Measurements from ENCODE around the gene SMPD3. TPM values are rescaled to one million over a fixed set of nuclear protein-coding genes. Genes with fewer than 3 reads are reported as not detected.

Gene SMPD3
- total RNA-seq, 1 donor from 2014 or later = 0.09 TPM

- Mint-ChIP-seq H3K36me3 (ENCODE audit: low read depth) (peaks cover 2% of the 10 kb centered on the region), H3K27ac (no peak overlapping the region), H3K9me3 (peaks cover 12% of the 10 kb centered on the region), H3K27me3 (peaks cover 40% of the 10 kb centered on the region), H3K4me3 (no peak overlapping the region), H3K4me1 (peaks cover 8% of the 10 kb centered on the region)
- no peak for DNase-seq
- intact Hi-C loops (cut with micrococcal nuclease) = no loop called here
These were observed 11.7 kb downstream of the SMPD3 start for GRCh38 chr16:68436581-68436980.

GRCh38 chr16:68434624-68435210 is 13.6 kb downstream of the SMPD3 start:
- Mint-ChIP-seq H3K4me3 (no peak overlapping the region), H3K36me3 (ENCODE audit: low read depth) (peaks cover 2% of the 10 kb centered on the region), H3K27ac (no peak overlapping the region), H3K4me1 (peaks cover 8% of the 10 kb centered on the region), H3K9me3 (peaks cover 12% of the 10 kb centered on the region), H3K27me3 (peaks cover 38% of the 10 kb centered on the region)
- peak; percentile 65 for DNase-seq
- intact Hi-C loops (cut with micrococcal nuclease) = no loop called here

- DNase-seq = no peak
- no peak overlapping the region for H3K27ac Mint-ChIP-seq
- peaks cover 12% of the 10 kb centered on the region for H3K9me3 Mint-ChIP-seq
- peaks cover 8% of the 10 kb centered on the region for H3K4me1 Mint-ChIP-seq
- intact Hi-C loops (cut with micrococcal nuclease) = no loop called here
- H3K36me3 Mint-ChIP-seq (ENCODE audit: low read depth) = peaks cover 2% of the 10 kb centered on the region
- peaks cover 27% of the 10 kb centered on the region for H3K27me3 Mint-ChIP-seq
- H3K4me3 Mint-ChIP-seq = no peak overlapping the region
These were observed 15.0 kb downstream of the SMPD3 start for GRCh38 chr16:68433316-68433715.

- H3K27ac Mint-ChIP-seq = no peak overlapping the region
- H3K27me3 Mint-ChIP-seq = peaks cover 26% of the 10 kb centered on the region
- H3K4me3 Mint-ChIP-seq = no peak overlapping the region
- H3K36me3 Mint-ChIP-seq (ENCODE audit: low read depth) = peaks cover 2% of the 10 kb centered on the region
- peaks cover 12% of the 10 kb centered on the region for H3K9me3 Mint-ChIP-seq
- no peak for DNase-seq
- peaks cover 8% of the 10 kb centered on the region for H3K4me1 Mint-ChIP-seq
- intact Hi-C loops (cut with micrococcal nuclease) = no loop called here
These were observed 15.6 kb downstream of the SMPD3 start for GRCh38 chr16:68432701-68433100.

GRCh38 chr16:68429076-68429854 is 19.0 kb downstream of the SMPD3 start:
- H3K9me3 Mint-ChIP-seq = no peaks in the 10 kb centered on the region
- peaks cover 3% of the 10 kb centered on the region for H3K4me1 Mint-ChIP-seq
- no peak overlapping the region for H3K27ac Mint-ChIP-seq
- H3K36me3 Mint-ChIP-seq (ENCODE audit: low read depth) = no peaks in the 10 kb centered on the region
- intact Hi-C loops (cut with micrococcal nuclease) = no loop called here
- H3K27me3 Mint-ChIP-seq = peaks cover 20% of the 10 kb centered on the region
- no peak overlapping the region for H3K4me3 Mint-ChIP-seq
- DNase-seq = no peak

GRCh38 chr16:68427649-68428303 is 20.5 kb downstream of the SMPD3 start:
- intact Hi-C loops (cut with micrococcal nuclease) = no loop called here
- H3K9me3 Mint-ChIP-seq = no peaks in the 10 kb centered on the region
- H3K4me1 Mint-ChIP-seq = peaks cover 2% of the 10 kb centered on the region
- H3K4me3 Mint-ChIP-seq = no peak overlapping the region
- H3K27ac Mint-ChIP-seq = no peak overlapping the region
- H3K27me3 Mint-ChIP-seq = peaks cover 15% of the 10 kb centered on the region
- DNase-seq = no peak
- H3K36me3 Mint-ChIP-seq (ENCODE audit: low read depth) = no peaks in the 10 kb centered on the region

GRCh38 chr16:68426347-68426652 is 22.0 kb downstream of the SMPD3 start:
- H3K36me3 Mint-ChIP-seq (ENCODE audit: low read depth) = no peaks in the 10 kb centered on the region
- no peaks in the 10 kb centered on the region for H3K9me3 Mint-ChIP-seq
- no peak overlapping the region for H3K27ac Mint-ChIP-seq

GRCh38 chr16:68425498-68426346 is 22.6 kb downstream of the SMPD3 start:
- intact Hi-C loops (cut with micrococcal nuclease) = no loop called here
- H3K36me3 Mint-ChIP-seq (ENCODE audit: low read depth) = no peaks in the 10 kb centered on the region
- H3K4me1 Mint-ChIP-seq = peaks cover 2% of the 10 kb centered on the region
- peaks cover 9% of the 10 kb centered on the region for H3K27me3 Mint-ChIP-seq
- no peak for DNase-seq
- H3K27ac Mint-ChIP-seq = no peak overlapping the region
- H3K9me3 Mint-ChIP-seq = no peaks in the 10 kb centered on the region
- H3K4me3 Mint-ChIP-seq = no peak overlapping the region

More at GRCh38 chr16:68426347-68426652, 22.0 kb downstream of the SMPD3 start:
- Mint-ChIP-seq H3K27me3 (peaks cover 13% of the 10 kb centered on the region), H3K4me1 (peaks cover 2% of the 10 kb centered on the region), H3K4me3 (no peak overlapping the region)
- intact Hi-C loops (cut with micrococcal nuclease) = no loop called here
- no peak for DNase-seq

- intact Hi-C loops (cut with micrococcal nuclease) = no loop called here
- Mint-ChIP-seq H3K36me3 (ENCODE audit: low read depth) (no peaks in the 10 kb centered on the region), H3K4me1 (peaks cover 8% of the 10 kb centered on the region), H3K9me3 (no peaks in the 10 kb centered on the region), H3K27me3 (peaks cover 5% of the 10 kb centered on the region), H3K4me3 (no peak overlapping the region), H3K27ac (no peak overlapping the region)
- no peak for DNase-seq
These were observed 24.5 kb downstream of the SMPD3 start for GRCh38 chr16:68423771-68424170.

- H3K4me3 Mint-ChIP-seq = no peak overlapping the region
- no peak for DNase-seq
- H3K4me1 Mint-ChIP-seq = peaks cover 21% of the 10 kb centered on the region
- no peak overlapping the region for H3K27ac Mint-ChIP-seq
- intact Hi-C loops (cut with micrococcal nuclease) = no loop called here
- no peaks in the 10 kb centered on the region for H3K9me3 Mint-ChIP-seq
- peaks cover 2% of the 10 kb centered on the region for H3K27me3 Mint-ChIP-seq
- H3K36me3 Mint-ChIP-seq (ENCODE audit: low read depth) = no peaks in the 10 kb centered on the region
These were observed 25.8 kb downstream of the SMPD3 start for GRCh38 chr16:68422396-68422960.

- peaks cover 2% of the 10 kb centered on the region for H3K27me3 Mint-ChIP-seq
- no peaks in the 10 kb centered on the region for H3K36me3 Mint-ChIP-seq (ENCODE audit: low read depth)
- intact Hi-C loops (cut with micrococcal nuclease) = no loop called here
- DNase-seq = no peak
- no peak overlapping the region for H3K4me3 Mint-ChIP-seq
- H3K9me3 Mint-ChIP-seq = no peaks in the 10 kb centered on the region
- H3K27ac Mint-ChIP-seq = no peak overlapping the region
- peaks cover 32% of the 10 kb centered on the region for H3K4me1 Mint-ChIP-seq
These were observed 27.2 kb downstream of the SMPD3 start for GRCh38 chr16:68421076-68421475.

- Mint-ChIP-seq H3K4me1 (peaks cover 31% of the 10 kb centered on the region), H3K27ac (no peak overlapping the region), H3K36me3 (ENCODE audit: low read depth) (no peaks in the 10 kb centered on the region), H3K27me3 (no peaks in the 10 kb centered on the region), H3K9me3 (no peaks in the 10 kb centered on the region), H3K4me3 (no peak overlapping the region)
- intact Hi-C loops (cut with micrococcal nuclease) = no loop called here
- no peak for DNase-seq
These were observed 27.9 kb downstream of the SMPD3 start for GRCh38 chr16:68420366-68420942.

GRCh38 chr16:68417711-68418301 is 30.5 kb downstream of the SMPD3 start:
- Mint-ChIP-seq H3K27me3 (no peaks in the 10 kb centered on the region), H3K4me3 (peak overlapping the region; percentile 80), H3K27ac (peak overlapping the region; percentile 84), H3K36me3 (ENCODE audit: low read depth) (no peaks in the 10 kb centered on the region), H3K4me1 (peaks cover 31% of the 10 kb centered on the region), H3K9me3 (no peaks in the 10 kb centered on the region)
- intact Hi-C loops (cut with micrococcal nuclease) = loop anchor here (10.0 kb wide), 1 partner anchor 53 kb away; no protein-coding TSS in a partner anchor
- peak; percentile 93 for DNase-seq

Measured in activated CD4-positive, alpha-beta T cell treated with anti-CD3 and anti-CD28 coated beads, Interleukin-2, amount 10 ng/mL, durations not matched to agents 24 days and 14 days (primary cell).